Cortex of kidney (tissue), 1 donor: ENCODE measurements around the gene MYH7B.

ENCODE experiments used
- DNase-seq: peaks from one replicate; lab custom pipeline; 2025; lab: John Stamatoyannopoulos, UW

Gene MYH7B

DNA sequence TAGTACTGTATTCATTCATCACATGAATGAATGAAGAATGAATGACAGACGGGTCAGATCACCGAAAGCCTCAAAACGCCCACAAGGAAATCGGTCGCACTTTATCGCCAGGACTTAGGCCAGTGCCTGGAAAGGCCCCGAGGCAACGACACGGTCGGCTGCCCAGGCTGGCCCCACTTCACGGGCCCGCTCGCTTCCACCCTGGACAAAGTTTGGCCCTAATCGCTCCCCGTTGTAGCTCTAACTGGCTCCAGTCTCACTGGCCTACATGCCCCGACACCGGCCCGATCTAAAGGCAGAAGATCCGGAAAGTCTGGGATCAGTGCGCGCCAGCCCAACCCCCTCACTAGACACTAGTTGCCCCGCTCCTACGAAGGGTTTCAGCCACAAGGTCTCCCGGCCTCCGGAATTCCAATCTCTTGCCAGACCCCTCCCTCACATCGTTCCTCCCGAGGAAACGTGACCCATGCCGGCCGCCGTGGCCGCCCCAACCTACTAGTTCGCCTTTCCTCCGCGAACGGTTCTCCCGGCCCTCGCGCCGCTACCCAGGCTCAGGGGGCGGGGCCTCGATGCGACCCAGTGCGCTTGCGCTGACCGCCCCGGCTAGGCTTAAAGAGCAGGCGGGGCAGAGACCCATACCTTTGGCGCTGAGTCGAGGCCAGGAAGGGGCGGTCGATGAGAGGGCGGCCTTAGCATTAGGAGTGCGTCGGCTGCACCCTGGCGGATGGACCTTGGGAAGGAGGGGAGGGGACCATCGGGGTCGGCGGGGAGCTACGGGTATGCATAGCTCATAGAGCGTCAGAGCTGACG is at the start of gene MYH7B, which contains the start of gene GSS:
MYH7B (plus strand) TSS at position 638 of the 810 bp plus-strand sequence. CDS start 22,138 bp downstream, outside the sequence.
GSS (minus strand) TSS at position 576 of the 810 bp plus-strand sequence. CDS start 3,954 bp downstream, outside the sequence.
- peak; percentile 57 for DNase-seq

DNA sequence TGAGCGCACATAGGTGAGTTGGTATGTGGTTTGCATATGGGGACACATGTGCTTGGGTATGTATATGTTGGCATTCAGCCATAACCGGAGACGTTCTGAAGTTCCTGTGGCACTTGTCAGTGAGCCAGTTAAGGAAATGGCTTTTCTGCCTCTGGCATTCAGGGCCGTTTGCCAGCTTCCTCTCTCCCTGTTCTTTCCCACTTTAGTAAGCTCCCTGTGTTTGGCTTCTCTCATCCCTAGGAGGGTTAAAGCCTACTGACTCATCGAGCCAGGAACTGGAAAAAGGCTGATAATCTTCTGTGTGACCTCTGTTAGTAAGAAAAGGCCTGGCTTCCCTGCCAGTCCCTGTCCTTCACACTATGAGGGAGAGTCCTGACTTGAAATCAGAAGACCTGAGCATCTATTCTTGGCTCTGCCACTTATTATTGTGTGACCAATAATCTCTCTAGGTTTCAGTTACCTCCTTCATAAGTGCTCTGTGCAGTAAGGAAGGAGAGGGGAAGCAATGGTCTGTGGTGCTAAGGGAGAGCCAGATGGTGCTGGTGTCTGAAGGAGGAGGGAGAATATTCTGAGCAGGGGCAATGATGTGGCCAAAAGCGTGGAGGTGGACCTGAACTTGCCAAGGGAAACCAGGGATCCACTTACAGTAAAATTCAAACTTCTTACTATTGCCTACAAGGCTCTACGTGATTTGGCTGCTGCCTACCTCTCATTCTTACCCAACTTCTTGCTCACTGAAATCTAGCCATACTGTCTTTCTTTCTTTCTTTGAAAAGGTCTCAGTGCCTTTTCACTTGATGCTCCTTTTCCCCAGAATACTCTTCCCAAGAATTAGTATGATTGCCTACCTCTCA is 47.8 kb upstream of the MYH7B start:
- no peak for DNase-seq

GRCh38 chr20:34915131-34915530 is 40.5 kb upstream of the MYH7B start:
- DNase-seq = no peak

- DNase-seq = no peak
Measured at GRCh38 chr20:34915749-34916455, 39.8 kb upstream of the MYH7B start.

DNA sequence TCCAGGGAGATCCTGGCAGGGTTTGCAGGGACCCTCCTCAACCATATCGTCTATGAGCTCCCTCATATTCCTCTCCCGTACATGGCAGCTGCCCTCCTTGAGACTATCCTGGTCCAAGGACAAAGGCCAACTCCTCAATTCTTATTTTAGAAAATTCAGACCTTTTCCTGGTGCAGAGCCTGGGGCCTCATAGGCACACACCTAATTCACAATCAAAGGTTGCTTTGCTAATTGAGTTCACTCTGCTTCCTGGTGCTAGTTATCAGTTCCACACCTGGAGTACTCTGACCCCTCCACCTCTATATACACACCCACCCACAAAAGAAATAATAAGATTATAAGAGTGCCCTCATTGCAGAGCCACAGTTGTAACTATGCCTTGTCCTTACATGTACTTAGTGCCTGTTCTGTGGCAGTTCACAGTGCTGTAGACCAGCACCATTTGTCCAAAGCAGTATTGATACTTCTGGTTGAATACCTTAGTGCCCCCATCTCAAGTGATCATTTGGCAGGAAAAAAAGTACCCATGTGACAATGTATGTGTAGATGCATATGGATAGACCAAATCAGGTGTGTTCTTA is 38.8 kb upstream of the MYH7B start:
- no peak for DNase-seq

DNA sequence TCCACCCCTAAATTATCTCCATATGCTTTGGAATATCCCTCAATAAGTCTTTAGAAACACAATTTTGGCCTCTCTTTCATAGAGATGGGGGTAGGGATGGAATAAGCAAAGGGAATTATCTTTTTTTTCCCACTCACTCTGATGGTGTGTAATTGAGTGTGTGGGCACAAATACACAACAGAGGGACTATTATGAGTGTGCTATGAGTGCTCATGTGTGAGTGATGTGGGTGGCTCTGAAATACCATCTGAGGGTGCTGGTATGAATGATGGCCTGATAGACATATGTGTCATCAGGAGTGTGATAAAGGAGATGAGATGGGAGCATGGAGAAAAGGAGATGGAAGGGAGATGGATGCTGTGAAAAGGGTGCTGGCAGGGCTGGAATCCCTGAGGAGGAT is 35.6 kb upstream of the MYH7B start:
- no peak for DNase-seq

- no peak for DNase-seq
Measured at GRCh38 chr20:34921436-34921835, 34.2 kb upstream of the MYH7B start.

DNA sequence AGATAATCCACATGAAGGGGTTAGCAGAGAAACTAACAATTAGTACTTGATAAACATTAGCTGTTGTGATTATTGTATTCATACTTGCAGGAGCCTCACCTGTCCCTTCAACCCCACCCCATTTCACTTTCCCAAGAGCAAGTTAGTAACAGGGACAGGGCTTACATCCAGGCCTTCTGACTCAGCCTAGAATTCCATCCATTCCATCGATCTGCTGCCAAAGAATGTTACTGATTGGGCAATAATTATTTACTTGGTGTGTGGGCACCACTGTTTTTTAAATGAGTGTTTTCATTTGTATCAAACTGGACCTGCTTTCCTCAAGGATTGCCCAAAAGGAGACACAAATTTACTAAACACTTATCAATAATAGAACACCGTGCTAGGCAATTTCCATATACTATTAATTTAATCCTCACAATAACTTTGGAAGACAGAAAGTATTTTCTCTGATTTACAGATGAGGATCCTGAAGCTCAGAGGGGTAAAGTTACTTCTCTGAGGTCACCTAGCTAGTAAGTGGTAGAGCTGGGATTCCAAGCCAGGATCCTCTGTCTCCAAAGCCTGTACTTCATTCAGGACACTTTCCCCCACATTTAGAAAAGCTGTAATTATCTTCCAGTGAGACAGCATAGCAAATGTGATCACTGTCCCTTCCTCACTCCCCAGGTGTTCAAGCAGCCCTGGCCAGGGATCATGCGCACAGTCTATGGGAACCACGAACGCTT is 32.9 kb upstream of the MYH7B start:
- no peak for DNase-seq

- DNase-seq = no peak
Measured at GRCh38 chr20:34923414-34923813, 32.3 kb upstream of the MYH7B start.

DNA sequence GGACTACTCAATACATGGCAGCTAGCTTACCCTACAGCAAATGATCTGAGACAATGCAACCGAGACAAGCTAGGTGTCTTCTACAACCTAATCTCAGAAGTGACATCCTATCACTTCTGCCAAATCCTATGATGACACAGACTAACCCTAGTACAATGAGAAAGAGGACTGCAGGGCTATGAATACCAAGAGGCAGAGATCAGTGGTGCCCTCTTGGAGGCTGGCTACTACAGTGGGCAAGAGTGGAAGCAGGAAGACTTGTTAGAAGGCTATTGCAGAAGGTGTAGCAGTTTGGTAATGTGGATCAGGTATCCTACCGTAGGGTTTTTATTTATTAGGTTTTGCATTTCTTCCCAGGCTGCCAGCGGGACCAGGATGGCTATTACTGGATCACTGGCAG is 30.3 kb upstream of the MYH7B start:
- DNase-seq = no peak

GRCh38 chr20:34925981-34926380 is 29.7 kb upstream of the MYH7B start:
- no peak for DNase-seq

DNA sequence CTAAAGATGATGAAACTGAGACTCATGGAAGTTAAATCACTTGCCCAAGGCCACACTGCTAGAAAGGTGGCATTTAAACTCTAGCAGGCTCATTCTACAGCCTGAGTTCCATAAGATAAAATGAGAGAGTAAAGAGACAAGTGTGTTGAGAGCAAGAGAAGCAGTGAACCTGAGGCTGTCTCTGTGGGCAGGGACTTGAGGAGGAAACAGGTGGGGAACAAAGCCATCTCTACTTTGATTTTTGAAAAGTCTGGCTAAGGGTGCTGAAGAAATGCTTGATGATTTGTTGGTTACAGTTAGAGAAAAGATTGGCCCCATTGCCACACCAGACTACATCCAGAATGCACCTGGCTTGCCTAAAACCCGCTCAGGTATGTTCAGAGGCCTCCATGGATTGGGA is 29.1 kb upstream of the MYH7B start:
- no peak for DNase-seq

- DNase-seq = no peak
Measured at GRCh38 chr20:34927736-34928135, 27.9 kb upstream of the MYH7B start.

GRCh38 chr20:34928411-34928810 is 27.3 kb upstream of the MYH7B start:
- no peak for DNase-seq

DNA sequence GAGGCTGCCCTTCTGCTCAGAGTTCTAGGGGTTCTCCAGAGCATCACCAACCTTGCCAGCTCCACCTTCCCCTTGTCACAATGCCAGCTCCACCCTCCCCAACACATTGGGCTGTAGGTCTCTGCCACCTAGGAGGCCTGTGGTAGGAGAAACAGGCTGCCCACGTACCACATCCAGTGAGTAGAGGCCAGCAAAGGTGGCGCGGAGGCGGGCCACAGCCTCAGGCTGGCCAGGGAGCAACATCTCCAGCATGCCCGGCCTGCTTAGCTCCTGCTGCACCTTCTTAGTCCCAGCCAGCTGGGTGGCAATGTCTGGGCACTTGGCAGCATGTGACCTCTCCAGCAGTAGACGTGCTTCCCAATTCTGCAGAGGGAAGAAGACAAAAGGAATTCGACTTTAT is 23.9 kb upstream of the MYH7B start:
- no peak for DNase-seq

DNA sequence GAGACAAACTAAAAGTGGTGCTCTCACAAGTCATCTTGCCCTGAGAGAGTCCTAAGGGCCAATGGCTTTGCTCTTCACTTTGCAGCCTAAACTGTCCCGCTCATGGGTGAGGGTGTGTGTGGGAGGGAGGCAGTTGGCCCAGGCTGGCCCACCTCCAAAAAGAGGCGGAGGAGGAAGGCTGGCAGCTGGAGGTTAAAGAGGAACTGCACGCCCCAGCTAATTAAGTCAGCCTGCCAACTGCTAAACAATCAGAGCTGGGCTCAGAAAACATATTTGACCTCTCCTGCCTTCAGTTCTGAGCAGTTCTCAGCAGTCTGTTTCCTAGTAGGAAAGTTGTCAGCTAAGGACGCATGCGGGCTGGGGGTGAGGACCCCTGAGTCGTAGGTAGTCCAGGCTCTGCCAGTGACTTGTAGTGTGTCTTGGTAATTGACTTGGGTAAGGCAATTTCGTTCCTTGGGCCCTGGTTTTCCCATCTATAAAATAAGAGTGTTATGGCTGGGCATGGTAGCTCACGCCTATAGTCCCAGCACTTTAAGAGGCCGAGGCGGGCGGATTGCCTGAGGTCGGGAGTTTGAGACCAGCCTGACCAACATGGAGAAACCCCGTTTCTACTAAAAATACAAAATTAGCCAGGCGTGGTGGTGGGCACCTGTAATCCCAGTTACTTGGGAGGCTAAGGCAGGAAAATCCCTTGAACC is 17.1 kb upstream of the MYH7B start:
- DNase-seq = no peak

DNA sequence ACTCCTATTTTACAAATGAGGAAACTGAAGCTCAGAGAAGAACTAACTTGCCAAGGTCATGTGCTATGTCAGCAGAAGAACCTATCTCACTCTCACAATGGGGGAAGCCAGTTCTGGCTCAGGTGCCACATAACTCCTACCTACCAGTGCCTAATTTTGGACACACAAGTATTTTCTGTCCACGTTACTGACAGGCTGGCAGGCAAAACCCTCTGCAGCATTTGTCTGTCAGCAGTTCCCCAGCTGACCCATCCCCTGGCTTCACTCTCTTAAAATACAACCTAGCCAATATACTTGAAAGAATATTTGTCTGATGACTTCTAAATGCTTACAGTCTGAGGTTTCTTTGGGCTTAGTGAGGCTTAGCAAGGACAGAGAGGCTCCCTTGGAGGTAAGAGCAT is 15.6 kb upstream of the MYH7B start:
- no peak for DNase-seq

GRCh38 chr20:34941226-34941625 is 14.4 kb upstream of the MYH7B start:
- no peak for DNase-seq

DNA sequence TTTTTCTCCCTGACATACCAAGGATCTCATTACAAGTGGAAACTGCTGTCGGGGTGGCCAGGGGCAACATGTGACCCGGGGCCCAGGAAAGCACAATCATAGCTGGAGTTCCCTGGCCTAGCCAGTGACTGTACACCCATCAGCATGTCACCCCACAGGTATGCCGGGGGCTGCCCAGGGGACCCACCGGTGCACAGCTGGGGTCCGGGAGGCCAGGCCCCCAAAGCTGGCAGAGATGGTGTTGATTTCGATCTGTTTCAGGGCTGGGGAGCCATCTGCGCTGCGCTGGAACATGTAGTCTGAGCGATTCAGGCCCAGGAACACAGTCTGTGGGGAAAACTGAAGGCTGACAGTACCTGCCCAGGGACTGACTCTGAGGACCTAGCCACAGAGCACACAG is 13.4 kb upstream of the MYH7B start:
- DNase-seq = no peak

DNA sequence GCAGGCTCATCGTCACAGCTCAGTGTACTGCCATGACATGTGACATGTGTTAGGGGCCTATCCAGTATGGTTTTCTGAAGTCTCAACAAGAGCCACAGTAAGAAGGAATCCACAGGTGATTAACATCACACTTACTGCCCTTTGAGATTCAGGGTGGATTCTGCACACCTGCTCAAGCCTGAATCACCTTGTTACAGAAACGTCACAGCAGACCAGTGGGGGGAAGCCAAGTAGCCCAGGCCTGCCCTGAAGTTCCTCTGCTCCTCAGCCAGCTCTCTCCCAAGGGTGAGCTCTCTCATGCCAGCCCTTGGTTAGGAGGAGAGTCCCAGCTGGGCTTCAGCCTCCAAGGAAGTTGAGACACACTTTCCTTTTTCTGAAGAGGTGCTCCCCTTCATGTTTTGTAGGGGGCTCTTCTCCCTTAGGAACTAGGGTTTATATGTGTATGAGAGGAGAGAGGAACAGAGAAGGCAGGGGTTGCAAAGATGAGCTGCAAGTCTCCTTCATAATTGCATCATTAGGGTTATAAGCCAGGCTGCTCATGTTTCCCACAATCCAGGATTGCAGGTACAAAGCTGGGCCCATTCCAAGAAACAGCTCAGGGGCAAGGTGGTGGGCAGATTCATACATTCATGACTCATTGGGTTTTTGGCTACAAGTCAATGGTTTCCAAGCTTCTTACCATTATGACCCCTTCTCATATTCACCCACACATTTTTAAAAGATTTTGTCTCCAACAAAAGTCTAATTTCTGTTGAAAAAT is 11.7 kb upstream of the MYH7B start:
- no peak for DNase-seq
